ENCODE results near the gene ITGB4. TPM values are rescaled to one million over a fixed set of nuclear protein-coding genes. Genes with fewer than 3 reads are reported as not detected.

ITGB4 gene
- total and polyA plus RNA-seq, 10 of the 15 experiments (the other 5 are each of a cell fraction or from before 2014, with no cell fraction given): 0.06 to 1.6 (median 0.27) TPM; not detected in 2

- TF ChIP-seq, protein P1, sequence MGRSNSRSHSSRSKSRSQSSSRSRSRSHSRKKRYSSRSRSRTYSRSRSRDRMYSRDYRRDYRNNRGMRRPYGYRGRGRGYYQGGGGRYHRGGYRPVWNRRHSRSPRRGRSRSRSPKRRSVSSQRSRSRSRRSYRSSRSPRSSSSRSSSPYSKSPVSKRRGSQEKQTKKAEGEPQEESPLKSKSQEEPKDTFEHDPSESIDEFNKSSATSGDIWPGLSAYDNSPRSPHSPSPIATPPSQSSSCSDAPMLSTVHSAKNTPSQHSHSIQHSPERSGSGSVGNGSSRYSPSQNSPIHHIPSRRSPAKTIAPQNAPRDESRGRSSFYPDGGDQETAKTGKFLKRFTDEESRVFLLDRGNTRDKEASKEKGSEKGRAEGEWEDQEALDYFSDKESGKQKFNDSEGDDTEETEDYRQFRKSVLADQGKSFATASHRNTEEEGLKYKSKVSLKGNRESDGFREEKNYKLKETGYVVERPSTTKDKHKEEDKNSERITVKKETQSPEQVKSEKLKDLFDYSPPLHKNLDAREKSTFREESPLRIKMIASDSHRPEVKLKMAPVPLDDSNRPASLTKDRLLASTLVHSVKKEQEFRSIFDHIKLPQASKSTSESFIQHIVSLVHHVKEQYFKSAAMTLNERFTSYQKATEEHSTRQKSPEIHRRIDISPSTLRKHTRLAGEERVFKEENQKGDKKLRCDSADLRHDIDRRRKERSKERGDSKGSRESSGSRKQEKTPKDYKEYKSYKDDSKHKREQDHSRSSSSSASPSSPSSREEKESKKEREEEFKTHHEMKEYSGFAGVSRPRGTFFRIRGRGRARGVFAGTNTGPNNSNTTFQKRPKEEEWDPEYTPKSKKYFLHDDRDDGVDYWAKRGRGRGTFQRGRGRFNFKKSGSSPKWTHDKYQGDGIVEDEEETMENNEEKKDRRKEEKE (IDR thresholded peaks at IDR 0.05): no peak
Measured at GRCh38 chr17:75695830-75696271, 25.4 kb upstream of the ITGB4 start (continued).

DNA sequence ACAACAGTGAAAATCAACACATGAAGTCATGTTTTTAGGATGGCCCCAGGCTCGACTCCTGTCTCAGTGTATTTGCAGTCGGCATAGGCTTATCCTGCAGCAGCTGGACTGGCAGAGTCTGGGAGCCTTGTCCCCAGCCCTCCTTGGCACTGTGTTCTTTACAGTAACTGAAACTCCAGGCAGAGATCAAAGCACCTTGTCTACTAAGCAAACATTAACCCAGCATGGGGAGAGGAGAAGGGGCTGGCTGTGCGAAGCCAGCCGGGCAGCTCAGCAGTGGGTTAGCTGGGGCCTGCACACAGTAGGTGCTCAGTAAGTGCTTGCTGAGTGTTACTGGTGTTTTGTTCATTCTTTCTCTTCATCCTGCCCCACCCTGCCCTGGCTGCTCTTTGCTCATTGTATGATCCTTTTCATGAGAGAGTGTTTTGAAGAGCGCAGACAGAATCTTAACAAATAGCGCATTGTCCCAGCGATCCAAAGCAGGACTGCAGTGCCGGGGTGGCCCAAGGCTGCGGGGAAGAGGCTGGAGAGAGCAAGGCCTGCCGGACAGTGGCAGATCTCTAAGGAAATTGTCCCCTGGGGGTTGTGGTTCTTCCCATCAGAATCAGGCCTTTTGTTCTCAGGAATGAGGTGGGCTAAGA lies 23.5 kb upstream of the ITGB4 start:
- Histone ChIP-seq H3K79me2 (ENCODE audit: control insufficient read depth, insufficient read depth, low read length) (no peaks in the 10 kb centered on the region; the same call in 1 of the 2 replicates), H3K4me3 (no peak overlapping the region), H3K36me3 (ENCODE audit: control insufficient read depth in 2 of 2, insufficient read depth in 2 of 2, low read length in 1 of 2) (peaks cover 26 to 42% of the 10 kb centered on the region in 2 experiments), H3K4me2 (ENCODE audit: control insufficient read depth, insufficient read depth) (no peak overlapping the region), H3K9ac (ENCODE audit: control insufficient read depth, insufficient read depth, low read length) (no peak overlapping the region; the same call in 1 of the 2 replicates), H2AFZ (ENCODE audit: control insufficient read depth, low read depth, low read length) (no peak overlapping the region), H4K20me1 (ENCODE audit: control insufficient read depth, insufficient read depth) (no peaks in the 10 kb centered on the region), H3K9me3 (replicated peaks; ENCODE audit: control insufficient read depth, insufficient read depth, low read length) (no peaks in the 10 kb centered on the region), H3K27me3 (replicated peaks in 1 of 2; ENCODE audit: control insufficient read depth in 2 of 2, insufficient read depth in 2 of 2, low read length in 1 of 2) (no peaks in the 10 kb centered on the region), H3K4me1 (ENCODE audit: control insufficient read depth, insufficient read depth, low read length) (no peaks in the 10 kb centered on the region), H3K27ac (ENCODE audit: control insufficient read depth, insufficient read depth) (no peak overlapping the region)
- FAIRE-seq (no peak), ATAC-seq (no peak), DNase-seq (ENCODE audit: low read depth, low spot score) (no peak)
- WGBS (ENCODE audit: insufficient coverage, insufficient replicate concordance, low lambda C conversion rate, missing lambda C conversion rate): 93% methylated on average over 10 of the region's 10 CpGs
- no TSS peak for BruUV-seq (replicated peaks)
- in situ Hi-C loops (cut with MboI) (no loop called here), intact Hi-C loops (cut with micrococcal nuclease; ENCODE audit: unreplicated experiment) (no loop called here)
- ChIA-PET CTCF (interaction anchor here (0.6 to 1.6 kb wide), 2 partner anchors 50 to 64 kb away, joined by 3 to 7 read pairs; partner anchors contain the start of gene SMIM5), RAD21 (ENCODE audit: unreplicated experiment) (no interaction called here), POLR2A (interaction anchor here (0.5 kb wide), 1 partner anchor 673 kb away, joined by 6 read pairs; no protein-coding TSS in a partner anchor), SMC1A (ENCODE audit: uncharacterized antibody, unreplicated experiment) (interaction anchor here (1.3 to 1.4 kb wide), 2 partner anchors 9 to 23 kb away, joined by 3 to 4 read pairs; no protein-coding TSS in a partner anchor)
- TF ChIP-seq PAX8 (IDR thresholded peaks at IDR 0.05) (no peak), EZH2 (IDR thresholded peaks at IDR 0.05; ENCODE audit: borderline replicate concordance, control insufficient read depth, low read depth, low read length) (no peak), CREM (IDR thresholded peaks at IDR 0.05; ENCODE audit: low read depth) (no peak), ESRRA (IDR thresholded peaks at IDR 0.05; ENCODE audit: low read length) (no peak), ATF3 (IDR thresholded peaks at IDR 0.05; ENCODE audit: borderline replicate concordance, extremely low read depth, low read depth, low read length) (no peak), ZBTB11 (CRISPR knock-in tag; IDR thresholded peaks at IDR 0.05) (no peak), BACH1 (IDR thresholded peaks at IDR 0.05; ENCODE audit: borderline replicate concordance) (no peak), SREBF2 (IDR thresholded peaks at IDR 0.05; ENCODE audit: low read length) (no peak), BCL3 (IDR thresholded peaks at IDR 0.05; ENCODE audit: borderline replicate concordance, insufficient read depth, low read depth, low read length, poor library complexity, severe bottlenecking) (no peak), MLLT1 (IDR thresholded peaks at IDR 0.05) (no peak)
